Chondrocyte (in vitro differentiated cells): ENCODE results near the gene RNLS. TPM values are rescaled to one million over a fixed set of nuclear protein-coding genes. Genes with fewer than 3 reads are reported as not detected.

Source experiments
- DNase-seq: peaks from one replicate; pipeline ENCODE4 v3.0.0; 2021; ENCODE audit warnings: mixed read lengths, low spot score
- H3K27ac Mint-ChIP-seq: one replicate; pipeline ENCODE4 v1.8.0; 2021; ENCODE audit warnings: mild to moderate bottlenecking, moderate library complexity, mixed read lengths; ENCODE audit not compliant: unreplicated experiment
- H3K27me3 Mint-ChIP-seq: 2 replicates; pipeline ENCODE4 v1.8.0; 2021; ENCODE audit warnings: low read depth, mixed read lengths
- H3K36me3 Mint-ChIP-seq: 2 replicates; pipeline ENCODE4 v1.8.0; 2021; ENCODE audit warnings: low read depth, mixed read lengths
- H3K4me1 Mint-ChIP-seq: 2 replicates; pipeline ENCODE4 v1.8.0; 2021; ENCODE audit warnings: low read depth, mild to moderate bottlenecking, mixed read lengths
- H3K4me3 Mint-ChIP-seq: one replicate; pipeline ENCODE4 v1.8.0; 2021; ENCODE audit warnings: mild to moderate bottlenecking, moderate library complexity, mixed read lengths; ENCODE audit not compliant: unreplicated experiment
- H3K9me3 Mint-ChIP-seq: 2 replicates; pipeline ENCODE4 v1.8.0; 2021; ENCODE audit warnings: low read depth, mixed read lengths
- total RNA-seq: library from RNA; stranded (reverse); gene quantifications from 3 replicates; pipeline ENCODE4 v1.2.1, GENCODE V29; 2021
- TF ChIP-seq, protein P1 (sequence below): fragments of 200-600 bp; sonication (generic); IDR thresholded peaks from 2 replicates; pipeline ENCODE4 v1.5.0; 2021; ENCODE audit warnings: antibody characterized with exemption, mild to moderate bottlenecking, moderate library complexity

Gene RNLS
- total RNA-seq, 1 donor from 2014 or later, result 5.1 TPM

- H3K4me3 Mint-ChIP-seq, result no peak overlapping the region
- H3K27ac Mint-ChIP-seq, result no peak overlapping the region
- no peaks in the 10 kb centered on the region for H3K4me1 Mint-ChIP-seq
- TF ChIP-seq, protein P1, sequence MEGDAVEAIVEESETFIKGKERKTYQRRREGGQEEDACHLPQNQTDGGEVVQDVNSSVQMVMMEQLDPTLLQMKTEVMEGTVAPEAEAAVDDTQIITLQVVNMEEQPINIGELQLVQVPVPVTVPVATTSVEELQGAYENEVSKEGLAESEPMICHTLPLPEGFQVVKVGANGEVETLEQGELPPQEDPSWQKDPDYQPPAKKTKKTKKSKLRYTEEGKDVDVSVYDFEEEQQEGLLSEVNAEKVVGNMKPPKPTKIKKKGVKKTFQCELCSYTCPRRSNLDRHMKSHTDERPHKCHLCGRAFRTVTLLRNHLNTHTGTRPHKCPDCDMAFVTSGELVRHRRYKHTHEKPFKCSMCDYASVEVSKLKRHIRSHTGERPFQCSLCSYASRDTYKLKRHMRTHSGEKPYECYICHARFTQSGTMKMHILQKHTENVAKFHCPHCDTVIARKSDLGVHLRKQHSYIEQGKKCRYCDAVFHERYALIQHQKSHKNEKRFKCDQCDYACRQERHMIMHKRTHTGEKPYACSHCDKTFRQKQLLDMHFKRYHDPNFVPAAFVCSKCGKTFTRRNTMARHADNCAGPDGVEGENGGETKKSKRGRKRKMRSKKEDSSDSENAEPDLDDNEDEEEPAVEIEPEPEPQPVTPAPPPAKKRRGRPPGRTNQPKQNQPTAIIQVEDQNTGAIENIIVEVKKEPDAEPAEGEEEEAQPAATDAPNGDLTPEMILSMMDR, result no peak
- H3K9me3 Mint-ChIP-seq, result peaks cover 43% of the 10 kb centered on the region
- H3K27me3 Mint-ChIP-seq, result peaks cover 1% of the 10 kb centered on the region
- DNase-seq, result no peak
- H3K36me3 Mint-ChIP-seq, result peaks cover 20% of the 10 kb centered on the region
These were observed 263.1 kb downstream of the RNLS start for GRCh38 chr10:88319960-88320517.

DNA sequence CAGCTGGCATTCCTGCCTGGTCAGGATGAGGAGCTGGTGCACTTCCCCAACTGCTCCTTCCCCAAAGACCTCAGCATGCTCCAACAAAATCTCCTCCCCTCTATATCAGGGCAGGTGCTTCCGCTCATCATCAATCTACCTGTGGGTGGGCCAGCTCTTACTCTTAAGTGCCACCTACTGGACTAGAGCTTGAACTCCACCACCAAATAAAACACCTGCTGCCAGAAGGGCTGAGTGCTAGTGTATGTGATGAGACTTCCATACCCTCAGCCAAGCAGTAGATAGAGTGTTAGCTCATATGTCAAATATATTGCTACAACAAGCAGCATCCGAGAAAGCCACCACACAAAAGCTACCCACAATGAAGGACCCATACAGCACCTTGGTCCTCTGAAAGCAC lies 264.3 kb downstream of the RNLS start:
- Mint-ChIP-seq H3K4me1 (no peaks in the 10 kb centered on the region), H3K9me3 (peaks cover 40% of the 10 kb centered on the region), H3K36me3 (peaks cover 18% of the 10 kb centered on the region), H3K27ac (no peak overlapping the region), H3K27me3 (no peaks in the 10 kb centered on the region), H3K4me3 (no peak overlapping the region)
- DNase-seq, result no peak
- TF ChIP-seq, protein P1, result peak; percentile 35

GRCh38 chr10:88317099-88317498 lies 266.0 kb downstream of the RNLS start:
- H3K36me3 Mint-ChIP-seq, result peaks cover 15% of the 10 kb centered on the region
- H3K4me1 Mint-ChIP-seq, result no peaks in the 10 kb centered on the region
- H3K4me3 Mint-ChIP-seq, result no peak overlapping the region
- peaks cover 30% of the 10 kb centered on the region for H3K9me3 Mint-ChIP-seq
- H3K27me3 Mint-ChIP-seq, result no peaks in the 10 kb centered on the region
- TF ChIP-seq, protein P1, result no peak
- no peak for DNase-seq
- H3K27ac Mint-ChIP-seq, result no peak overlapping the region

GRCh38 chr10:88316292-88316861 lies 266.7 kb downstream of the RNLS start:
- Mint-ChIP-seq H3K4me3 (no peak overlapping the region), H3K27ac (no peak overlapping the region), H3K36me3 (peaks cover 15% of the 10 kb centered on the region), H3K27me3 (no peaks in the 10 kb centered on the region), H3K9me3 (peaks cover 26% of the 10 kb centered on the region), H3K4me1 (no peaks in the 10 kb centered on the region)
- TF ChIP-seq, protein P1, result no peak
- DNase-seq, result no peak

- TF ChIP-seq, protein P1, result no peak
- Mint-ChIP-seq H3K27ac (no peak overlapping the region), H3K4me3 (no peak overlapping the region), H3K4me1 (no peaks in the 10 kb centered on the region), H3K27me3 (no peaks in the 10 kb centered on the region), H3K36me3 (peaks cover 12% of the 10 kb centered on the region), H3K9me3 (peaks cover 20% of the 10 kb centered on the region)
- DNase-seq, result no peak
These were observed 267.4 kb downstream of the RNLS start for GRCh38 chr10:88315755-88316154.
